ENCODE measurements around the gene SHROOM3. TPM values are rescaled to one million over a fixed set of nuclear protein-coding genes. Genes with fewer than 3 reads are reported as not detected.

Gene SHROOM3
- total and polyA plus RNA-seq, 2 experiments from 2014 or later: 11.3 to 73.5 TPM

DNA sequence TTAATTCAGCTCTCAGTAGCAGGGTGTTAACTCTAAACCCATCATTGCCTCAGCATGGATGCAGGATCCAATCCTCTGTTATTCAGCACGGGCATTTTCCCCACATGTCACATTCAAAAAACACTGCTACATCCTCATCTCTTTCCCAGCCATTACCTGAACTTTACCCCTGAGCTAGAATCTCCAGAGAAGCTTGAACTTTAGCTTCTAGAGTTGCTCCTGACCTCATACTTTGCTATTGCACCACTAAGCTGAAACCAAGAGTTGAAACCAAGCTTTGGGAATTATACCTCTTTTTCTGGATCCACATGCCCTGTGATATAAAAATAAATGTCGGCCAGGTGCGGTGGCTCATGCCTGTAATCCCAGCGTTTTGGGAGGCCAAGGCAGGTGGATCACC, 90.7 kb downstream of the SHROOM3 start (continued):
- no peak for TF ChIP-seq CTCF (conservative IDR thresholded peaks at IDR 0.05; ENCODE audit: low read depth in 2 of 2)
- no peak for TF ChIP-seq NANOG (IDR thresholded peaks at IDR 0.05; ENCODE audit: borderline replicate concordance)
- no peak for TF ChIP-seq ZNF331 (CRISPR knock-in tag; IDR thresholded peaks at IDR 0.05; ENCODE audit: low read depth)
- TF ChIP-seq EZH2 (IDR thresholded peaks at IDR 0.05; ENCODE audit: low read depth, unreplicated experiment): no peak
- no peak for TF ChIP-seq POLR2AphosphoS5 (IDR thresholded peaks at IDR 0.05; ENCODE audit: low read depth)
- TF ChIP-seq JUNB (IDR thresholded peaks at IDR 0.05; ENCODE audit: unreplicated experiment): no peak
- no peak for TF ChIP-seq ZNF114 (CRISPR knock-in tag; IDR thresholded peaks at IDR 0.05)
- no peak for TF ChIP-seq EZH2phosphoT487 (IDR thresholded peaks at IDR 0.05; ENCODE audit: unreplicated experiment)

DNA sequence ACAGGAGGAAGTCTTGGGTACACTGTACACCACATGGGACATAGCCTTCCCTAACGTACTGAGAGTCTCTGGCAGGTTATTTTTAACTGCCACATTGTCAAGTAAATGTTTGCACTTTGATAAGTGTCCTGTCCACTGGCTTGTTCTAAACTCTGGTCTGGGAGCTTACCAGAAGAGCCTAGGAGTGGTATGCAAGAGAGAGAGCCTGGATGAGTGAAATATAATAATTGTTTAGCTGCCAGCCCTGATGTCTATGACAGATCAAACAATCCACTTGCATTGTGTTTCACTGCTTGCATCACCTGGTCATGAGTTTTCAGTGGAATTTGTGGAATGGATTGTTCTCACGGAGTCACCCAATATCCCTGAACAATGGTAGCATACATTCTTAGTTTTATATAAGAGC, 91.6 kb downstream of the SHROOM3 start:
- no peak overlapping the region for H3K4me3 ChIP-seq
- H3K4me2 ChIP-seq: no peak overlapping the region
- no peak overlapping the region for H3K27ac Mint-ChIP-seq
- no peaks in the 10 kb centered on the region for H3F3A ChIP-seq (replicated peaks; ENCODE audit: low read depth)
- H3K4me3 Mint-ChIP-seq: no peak overlapping the region
- H3K4me1 ChIP-seq (ENCODE audit: insufficient read depth): no peaks in the 10 kb centered on the region
- H2AFZ ChIP-seq: no peak overlapping the region
- H3K9me2 ChIP-seq (ENCODE audit: insufficient read depth): no peaks in the 10 kb centered on the region; the same call in 1 of the 2 replicates
- H4K20me1 ChIP-seq (replicated peaks; ENCODE audit: insufficient read depth): no peaks in the 10 kb centered on the region
- H3K4me1 Mint-ChIP-seq: no peaks in the 10 kb centered on the region
- H3K27me3 Mint-ChIP-seq (ENCODE audit: insufficient read depth, low read depth, poor library complexity): no peaks in the 10 kb centered on the region
- H3K27ac ChIP-seq (ENCODE audit: low read depth): no peak overlapping the region
- no peaks in the 10 kb centered on the region for H3K36me3 ChIP-seq (ENCODE audit: insufficient read depth)
- H3K27me3 ChIP-seq (ENCODE audit: insufficient read depth): no peaks in the 10 kb centered on the region
- no peak for DNase-seq (ENCODE audit: low spot score)
- H3K79me2 ChIP-seq (replicated peaks; ENCODE audit: insufficient read depth): no peaks in the 10 kb centered on the region
- H3K36me3 Mint-ChIP-seq (ENCODE audit: low read depth): no peaks in the 10 kb centered on the region; the same call in 2 of the 3 replicates
- peaks cover 3% of the 10 kb centered on the region; the same call in 1 of the 3 replicates for H3K9me3 Mint-ChIP-seq
- no peak for ATAC-seq
- TF ChIP-seq REST (IDR thresholded peaks at IDR 0.05; ENCODE audit: unreplicated experiment) (no peak), CTCF (conservative IDR thresholded peaks at IDR 0.05; ENCODE audit: low read depth in 2 of 2) (no peak), EZH2 (IDR thresholded peaks at IDR 0.05; ENCODE audit: low read depth, unreplicated experiment) (no peak), STAT1 (IDR thresholded peaks at IDR 0.05; ENCODE audit: unreplicated experiment) (no peak)
- TF ChIP-seq, protein P1, sequence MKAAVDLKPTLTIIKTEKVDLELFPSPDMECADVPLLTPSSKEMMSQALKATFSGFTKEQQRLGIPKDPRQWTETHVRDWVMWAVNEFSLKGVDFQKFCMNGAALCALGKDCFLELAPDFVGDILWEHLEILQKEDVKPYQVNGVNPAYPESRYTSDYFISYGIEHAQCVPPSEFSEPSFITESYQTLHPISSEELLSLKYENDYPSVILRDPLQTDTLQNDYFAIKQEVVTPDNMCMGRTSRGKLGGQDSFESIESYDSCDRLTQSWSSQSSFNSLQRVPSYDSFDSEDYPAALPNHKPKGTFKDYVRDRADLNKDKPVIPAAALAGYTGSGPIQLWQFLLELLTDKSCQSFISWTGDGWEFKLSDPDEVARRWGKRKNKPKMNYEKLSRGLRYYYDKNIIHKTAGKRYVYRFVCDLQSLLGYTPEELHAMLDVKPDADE (IDR thresholded peaks at IDR 0.05): no peak

Data from GM23338 (cell line).